ENCODE measurements around the gene WNT3. TPM values are rescaled to one million over a fixed set of nuclear protein-coding genes. Genes with fewer than 3 reads are reported as not detected.

The WNT3 gene
- total RNA-seq, 1 donor from 2014 or later, result 1.1 TPM

DNA sequence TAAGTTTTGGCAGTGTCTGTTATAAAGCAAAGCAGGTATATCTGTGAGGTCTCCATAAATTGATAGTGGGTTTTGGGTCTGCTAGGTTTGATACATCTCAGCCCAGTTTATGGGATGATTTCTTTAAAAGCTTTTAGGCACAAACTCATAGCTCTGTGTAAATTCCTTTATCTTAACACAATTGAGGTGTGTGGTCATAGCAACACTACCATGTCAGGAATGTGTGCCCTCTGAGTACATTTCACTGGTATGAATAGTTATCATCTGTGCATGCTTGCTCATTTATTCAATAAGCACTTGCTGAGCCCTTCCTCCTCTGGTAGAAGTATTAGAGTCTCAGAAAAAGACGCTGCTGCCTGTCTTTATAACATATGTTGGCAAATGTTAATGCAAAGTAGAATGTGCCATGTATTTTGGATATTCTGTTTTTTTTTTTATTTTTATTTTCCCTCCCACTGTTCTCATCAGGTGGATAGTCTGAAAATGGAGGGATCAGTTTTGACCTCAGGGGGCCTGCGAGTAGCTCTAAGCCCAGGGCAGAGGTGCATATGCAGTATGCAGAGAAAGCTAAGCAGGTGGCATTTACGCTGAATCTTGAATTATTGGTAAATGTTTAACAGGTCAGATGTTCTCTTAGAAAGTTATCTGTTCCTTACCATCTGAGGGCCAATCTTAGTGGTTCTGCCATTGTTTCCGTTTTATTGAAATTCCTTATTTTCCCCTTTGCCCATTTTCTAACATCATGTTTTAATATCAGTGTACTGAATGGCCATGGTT lies 90.7 kb downstream of the WNT3 start:
- Histone ChIP-seq H3K27ac (no peak overlapping the region), H3K79me2 (ENCODE audit: low read depth) (no peaks in the 10 kb centered on the region)

DNA sequence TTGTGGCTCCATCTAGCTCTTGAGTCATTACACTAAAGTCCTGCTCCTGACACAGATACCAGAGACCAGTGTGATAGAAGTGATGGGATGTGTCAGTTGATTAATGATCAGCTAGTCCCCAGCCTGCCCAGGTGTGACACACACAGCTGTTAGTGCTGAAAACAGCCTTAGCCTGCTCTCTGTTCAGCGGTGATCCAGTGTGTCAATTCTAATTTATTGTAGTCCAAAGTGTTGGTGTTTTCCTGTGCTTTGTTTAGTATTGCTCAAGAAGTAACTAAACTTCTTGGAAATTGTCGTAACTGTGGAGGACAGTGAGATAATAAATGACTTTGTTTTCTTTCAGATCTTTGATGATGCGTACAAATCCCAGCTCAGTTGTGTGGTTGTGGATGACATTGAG lies 92.3 kb downstream of the WNT3 start:
- no peak overlapping the region for H3K4me2 ChIP-seq
- no peaks in the 10 kb centered on the region for H4K20me1 ChIP-seq (ENCODE audit: low read depth)
- H2AFZ ChIP-seq (replicated peaks), result no peak overlapping the region
- H3K4me1 ChIP-seq, result peaks cover 11% of the 10 kb centered on the region
- DNase-seq (ENCODE audit: low spot score), result no peak
- Mint-ChIP-seq H3K27me3 (ENCODE audit: insufficient read depth, low read depth) (peaks cover 1% of the 10 kb centered on the region), H3K4me1 (peaks cover 81% of the 10 kb centered on the region), H3K27ac (peak overlapping the region; percentile 99), H3K36me3 (peaks cover 15% of the 10 kb centered on the region), H3K9me3 (no peaks in the 10 kb centered on the region), H3K4me3 (no peak overlapping the region)
- no peaks in the 10 kb centered on the region for H3K9me3 ChIP-seq (ENCODE audit: low read depth)
- H3K9ac ChIP-seq, result no peak overlapping the region
- no peaks in the 10 kb centered on the region for H3K27me3 ChIP-seq
- no peaks in the 10 kb centered on the region for H3K79me2 ChIP-seq (ENCODE audit: low read depth)
- TF ChIP-seq EZH2 (IDR thresholded peaks at IDR 0.05), result no peak
- no peak for TF ChIP-seq EZH2phosphoT487 (IDR thresholded peaks at IDR 0.05)
- TF ChIP-seq, protein P1, sequence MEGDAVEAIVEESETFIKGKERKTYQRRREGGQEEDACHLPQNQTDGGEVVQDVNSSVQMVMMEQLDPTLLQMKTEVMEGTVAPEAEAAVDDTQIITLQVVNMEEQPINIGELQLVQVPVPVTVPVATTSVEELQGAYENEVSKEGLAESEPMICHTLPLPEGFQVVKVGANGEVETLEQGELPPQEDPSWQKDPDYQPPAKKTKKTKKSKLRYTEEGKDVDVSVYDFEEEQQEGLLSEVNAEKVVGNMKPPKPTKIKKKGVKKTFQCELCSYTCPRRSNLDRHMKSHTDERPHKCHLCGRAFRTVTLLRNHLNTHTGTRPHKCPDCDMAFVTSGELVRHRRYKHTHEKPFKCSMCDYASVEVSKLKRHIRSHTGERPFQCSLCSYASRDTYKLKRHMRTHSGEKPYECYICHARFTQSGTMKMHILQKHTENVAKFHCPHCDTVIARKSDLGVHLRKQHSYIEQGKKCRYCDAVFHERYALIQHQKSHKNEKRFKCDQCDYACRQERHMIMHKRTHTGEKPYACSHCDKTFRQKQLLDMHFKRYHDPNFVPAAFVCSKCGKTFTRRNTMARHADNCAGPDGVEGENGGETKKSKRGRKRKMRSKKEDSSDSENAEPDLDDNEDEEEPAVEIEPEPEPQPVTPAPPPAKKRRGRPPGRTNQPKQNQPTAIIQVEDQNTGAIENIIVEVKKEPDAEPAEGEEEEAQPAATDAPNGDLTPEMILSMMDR (IDR thresholded peaks at IDR 0.05), result no peak
- H3F3A ChIP-seq (ENCODE audit: low read depth), result peaks cover 3% of the 10 kb centered on the region
- H3K4me3 ChIP-seq, result no peak overlapping the region
- no peaks in the 10 kb centered on the region for H3K36me3 ChIP-seq
- no peak overlapping the region for H3K27ac ChIP-seq

More for the DNA sequence above, 90.7 kb downstream of the WNT3 start:
- no peaks in the 10 kb centered on the region for H4K20me1 ChIP-seq (ENCODE audit: low read depth)
- peaks cover 21% of the 10 kb centered on the region for H3K4me1 ChIP-seq
- H3K27ac Mint-ChIP-seq, result peak overlapping the region; percentile 99
- no peak for DNase-seq (ENCODE audit: low spot score)
- no peak overlapping the region for H3K9ac ChIP-seq
- H3K27me3 ChIP-seq, result no peaks in the 10 kb centered on the region
- H3F3A ChIP-seq (ENCODE audit: low read depth), result peaks cover 15% of the 10 kb centered on the region
- peak overlapping the region; percentile 46 for H3K4me3 Mint-ChIP-seq
- H3K4me1 Mint-ChIP-seq, result peaks cover 84% of the 10 kb centered on the region
- H3K9me3 ChIP-seq (ENCODE audit: low read depth), result no peaks in the 10 kb centered on the region
- no peaks in the 10 kb centered on the region for H3K36me3 ChIP-seq
- no peak overlapping the region for H3K4me2 ChIP-seq
- TF ChIP-seq, protein P1 (IDR thresholded peaks at IDR 0.05), result no peak
- no peak for TF ChIP-seq EZH2 (IDR thresholded peaks at IDR 0.05)
- TF ChIP-seq EZH2phosphoT487 (IDR thresholded peaks at IDR 0.05), result no peak
- peaks cover 10% of the 10 kb centered on the region for H3K36me3 Mint-ChIP-seq
- H3K4me3 ChIP-seq, result no peak overlapping the region
- H2AFZ ChIP-seq (replicated peaks), result no peak overlapping the region
- H3K9me3 Mint-ChIP-seq, result no peaks in the 10 kb centered on the region
- no peaks in the 10 kb centered on the region for H3K27me3 Mint-ChIP-seq (ENCODE audit: insufficient read depth, low read depth)

DNA sequence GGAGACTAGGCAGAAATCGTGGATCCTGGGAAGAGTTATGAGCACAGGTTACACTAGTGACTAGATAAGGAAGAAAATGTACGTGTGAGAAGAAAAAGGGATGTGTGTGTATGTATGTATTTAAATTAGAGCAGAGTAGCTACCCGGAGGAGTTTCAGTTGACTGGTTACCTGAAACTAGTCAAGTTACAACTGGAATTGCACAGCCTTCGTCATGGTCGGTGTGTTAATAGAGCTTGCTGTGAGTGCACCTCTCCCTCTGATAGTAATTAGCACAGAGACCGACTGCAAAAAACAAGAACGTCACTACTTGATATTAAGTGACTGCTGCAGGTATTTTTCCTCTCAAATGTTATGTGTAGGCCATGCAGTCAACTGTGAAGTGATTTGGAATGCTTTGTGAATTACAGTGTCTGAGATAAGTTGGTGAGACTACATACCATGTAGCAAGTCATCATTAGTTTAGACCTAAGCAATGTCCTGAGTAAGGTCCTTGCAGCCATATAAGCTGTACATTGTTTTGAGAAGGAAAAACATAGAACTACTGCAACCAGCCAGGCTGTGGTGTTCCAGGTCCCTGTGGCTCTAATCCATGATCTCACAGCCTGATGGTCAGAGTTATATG lies 95.7 kb downstream of the WNT3 start:
- Mint-ChIP-seq H3K27me3 (ENCODE audit: insufficient read depth, low read depth) (peaks cover 6% of the 10 kb centered on the region), H3K4me3 (no peak overlapping the region), H3K36me3 (peaks cover 15% of the 10 kb centered on the region), H3K27ac (peak overlapping the region; percentile 29), H3K4me1 (peaks cover 72% of the 10 kb centered on the region), H3K9me3 (no peaks in the 10 kb centered on the region)
- Histone ChIP-seq H3K4me1 (peaks cover 23% of the 10 kb centered on the region), H3F3A (ENCODE audit: low read depth) (no peaks in the 10 kb centered on the region), H4K20me1 (ENCODE audit: low read depth) (no peaks in the 10 kb centered on the region), H3K9me3 (ENCODE audit: low read depth) (no peaks in the 10 kb centered on the region), H3K4me3 (no peak overlapping the region), H3K27ac (no peak overlapping the region), H2AFZ (replicated peaks) (no peak overlapping the region), H3K79me2 (ENCODE audit: low read depth) (no peaks in the 10 kb centered on the region), H3K4me2 (no peak overlapping the region), H3K36me3 (no peaks in the 10 kb centered on the region), H3K9ac (no peak overlapping the region), H3K27me3 (no peaks in the 10 kb centered on the region)
- TF ChIP-seq, protein P1 (IDR thresholded peaks at IDR 0.05), result no peak
- no peak for TF ChIP-seq EZH2 (IDR thresholded peaks at IDR 0.05)
- no peak for TF ChIP-seq EZH2phosphoT487 (IDR thresholded peaks at IDR 0.05)
- DNase-seq (ENCODE audit: low spot score), result no peak

Data from neural progenitor cell (in vitro differentiated cells).